ENCODE results near the gene DRD4.

The DRD4 gene

GRCh38 chr11:606245-606644 lies 30.8 kb upstream of the DRD4 start:
- Histone ChIP-seq H3K4me3 (ENCODE audit: low read length) (no peak overlapping the region), H4K20me1 (ENCODE audit: control insufficient read depth, insufficient read depth, low read depth, low read length) (0 out of 2 replicates have a peak, but pooled peaks cover 2% of the 10 kb centered on the region), H3K9me2 (replicated peaks; ENCODE audit: control insufficient read depth, low read length) (no peaks in the 10 kb centered on the region), H3K4me2 (ENCODE audit: low read length) (no peak overlapping the region), H3K27ac (ENCODE audit: low read depth, low read length) (no peak overlapping the region), H3K9me3 (ENCODE audit: control insufficient read depth, insufficient read depth, low read length) (no peaks in the 10 kb centered on the region), H3K27me3 (ENCODE audit: control insufficient read depth, low read length) (no peaks in the 10 kb centered on the region), H3K4me1 (ENCODE audit: control insufficient read depth, low read length) (no peaks in the 10 kb centered on the region), H3K36me3 (ENCODE audit: control insufficient read depth, low read length) (peaks cover 91% of the 10 kb centered on the region), H3F3A (ENCODE audit: control insufficient read depth, insufficient read depth) (no peaks in the 10 kb centered on the region), H3K79me2 (ENCODE audit: control insufficient read depth, low read length) (no peaks in the 10 kb centered on the region)
- no peak for TF ChIP-seq CTCF (IDR thresholded peaks at IDR 0.05; ENCODE audit: low read depth, low read length, poor library complexity, severe bottlenecking)
- TF ChIP-seq EZH2phosphoT487 (IDR thresholded peaks at IDR 0.05; ENCODE audit: borderline replicate concordance, low read length) = no peak

- no peak overlapping the region for H3K27ac ChIP-seq (ENCODE audit: low read depth, low read length)
- no peak overlapping the region for H3K4me2 ChIP-seq (ENCODE audit: low read length)
- no peaks in the 10 kb centered on the region for H3K4me1 ChIP-seq (ENCODE audit: control insufficient read depth, low read length)
- H3K36me3 ChIP-seq (ENCODE audit: control insufficient read depth, low read length) = peaks cover 90% of the 10 kb centered on the region
- no peaks in the 10 kb centered on the region for H3K9me3 ChIP-seq (ENCODE audit: control insufficient read depth, insufficient read depth, low read length)
- H4K20me1 ChIP-seq (ENCODE audit: control insufficient read depth, insufficient read depth, low read depth, low read length) = 0 out of 2 replicates have a peak, but pooled peaks cover 2% of the 10 kb centered on the region
- no peaks in the 10 kb centered on the region for H3K79me2 ChIP-seq (ENCODE audit: control insufficient read depth, low read length)
- no peaks in the 10 kb centered on the region for H3K27me3 ChIP-seq (ENCODE audit: control insufficient read depth, low read length)
- no peak overlapping the region for H3K4me3 ChIP-seq (ENCODE audit: low read length)
- TF ChIP-seq CTCF (IDR thresholded peaks at IDR 0.05; ENCODE audit: low read depth, low read length, poor library complexity, severe bottlenecking) = no peak
- no peak for TF ChIP-seq EZH2phosphoT487 (IDR thresholded peaks at IDR 0.05; ENCODE audit: borderline replicate concordance, low read length)
- H3F3A ChIP-seq (ENCODE audit: control insufficient read depth, insufficient read depth) = peaks cover 4% of the 10 kb centered on the region; the same call in 1 of the 2 replicates
- H3K9me2 ChIP-seq (replicated peaks; ENCODE audit: control insufficient read depth, low read length) = no peaks in the 10 kb centered on the region
These were observed 29.9 kb upstream of the DRD4 start for GRCh38 chr11:607020-607780.

- peaks cover 93% of the 10 kb centered on the region for H3K36me3 ChIP-seq (ENCODE audit: control insufficient read depth, low read length)
- peaks cover 1% of the 10 kb centered on the region; the same call in 1 of the 2 replicates for H3K4me1 ChIP-seq (ENCODE audit: control insufficient read depth, low read length)
- no peaks in the 10 kb centered on the region; the same call in 1 of the 2 replicates for H3K79me2 ChIP-seq (ENCODE audit: control insufficient read depth, low read length)
- peaks cover 6% of the 10 kb centered on the region; the same call in 1 of the 2 replicates for H3F3A ChIP-seq (ENCODE audit: control insufficient read depth, insufficient read depth)
- peaks cover 5% of the 10 kb centered on the region for H4K20me1 ChIP-seq (ENCODE audit: control insufficient read depth, insufficient read depth, low read depth, low read length)
- H3K27me3 ChIP-seq (ENCODE audit: control insufficient read depth, low read length) = no peaks in the 10 kb centered on the region
- H3K27ac ChIP-seq (ENCODE audit: low read depth, low read length) = no peak overlapping the region
- no peaks in the 10 kb centered on the region for H3K9me2 ChIP-seq (replicated peaks; ENCODE audit: control insufficient read depth, low read length)
- no peaks in the 10 kb centered on the region for H3K9me3 ChIP-seq (ENCODE audit: control insufficient read depth, insufficient read depth, low read length)
- H3K4me2 ChIP-seq (ENCODE audit: low read length) = no peak overlapping the region
- H3K4me3 ChIP-seq (ENCODE audit: low read length) = no peak overlapping the region
- TF ChIP-seq EZH2phosphoT487 (IDR thresholded peaks at IDR 0.05; ENCODE audit: borderline replicate concordance, low read length) (no peak), CTCF (IDR thresholded peaks at IDR 0.05; ENCODE audit: low read depth, low read length, poor library complexity, severe bottlenecking) (no peak)
These were observed 29.0 kb upstream of the DRD4 start for GRCh38 chr11:607971-608659.
